Effector memory CD4-positive, alpha-beta T cell (primary cell): ENCODE results near the gene OR51G2.

Source experiments
- DNase-seq, 3 donors: peaks; one replicate each; pipeline ENCODE4 v3.0.0-alpha.2; 2020
- H3K27ac ChIP-seq: 2 replicates; pipeline ENCODE4 v1.7.0; 2013; ENCODE audit warnings: mild to moderate bottlenecking, low read length, moderate library complexity; ENCODE audit not compliant: insufficient read depth, poor library complexity, severe bottlenecking
- H3K27me3 ChIP-seq: replicated peaks from 2 replicates; pipeline ENCODE4 v1.7.0; 2013; ENCODE audit warnings: mild to moderate bottlenecking, low read length; ENCODE audit not compliant: insufficient read depth, control insufficient read depth, poor library complexity, severe bottlenecking
- H3K36me3 ChIP-seq: 2 replicates; pipeline ENCODE4 v1.7.0; 2013; ENCODE audit warnings: mild to moderate bottlenecking, low read length, moderate library complexity; ENCODE audit not compliant: control insufficient read depth, insufficient read depth
- H3K4me1 ChIP-seq: 2 replicates; pipeline ENCODE4 v1.7.0; 2013; ENCODE audit warnings: low read length, mild to moderate bottlenecking; ENCODE audit not compliant: control insufficient read depth, insufficient read depth, poor library complexity, severe bottlenecking
- H3K4me3 ChIP-seq: 2 replicates; pipeline ENCODE4 v1.7.0; 2013; ENCODE audit warnings: low read length, low read depth, mild to moderate bottlenecking; ENCODE audit not compliant: insufficient read depth, poor library complexity, severe bottlenecking
- H3K9me3 ChIP-seq: 2 replicates; pipeline ENCODE4 v1.7.0; 2013; ENCODE audit warnings: mild to moderate bottlenecking, low read length, moderate library complexity; ENCODE audit not compliant: control insufficient read depth

The OR51G2 gene

GRCh38 chr11:4881860-4882500, 37.2 kb downstream of the OR51G2 start, which contains the start of gene OR51T1:
TSS of gene OR51T1 (plus strand) at chr11:4881900. CDS start at chr11:4881900, 0 bp downstream.
- no peak within 1 kb of the TSS for H3K4me3 ChIP-seq
- no peaks in the 10 kb centered on the region for H3K4me1 ChIP-seq
- no peaks in the 10 kb centered on the region for H3K36me3 ChIP-seq
- no peak within 1 kb of the TSS for H3K27ac ChIP-seq
- H3K9me3 ChIP-seq, result no peaks in the 10 kb centered on the region
- DNase-seq, result no peak
- no peaks in the 10 kb centered on the region for H3K27me3 ChIP-seq

GRCh38 chr11:4881188-4881587, 38.0 kb downstream of the OR51G2 start:
- Histone ChIP-seq H3K4me3 (no peak overlapping the region), H3K27ac (no peak overlapping the region), H3K9me3 (no peaks in the 10 kb centered on the region), H3K4me1 (no peaks in the 10 kb centered on the region), H3K27me3 (no peaks in the 10 kb centered on the region), H3K36me3 (no peaks in the 10 kb centered on the region)
- no peak for DNase-seq

- Histone ChIP-seq H3K36me3 (no peaks in the 10 kb centered on the region), H3K27me3 (no peaks in the 10 kb centered on the region), H3K4me3 (no peak overlapping the region), H3K4me1 (no peaks in the 10 kb centered on the region), H3K9me3 (no peaks in the 10 kb centered on the region), H3K27ac (no peak overlapping the region)
- DNase-seq, result no peak
These were observed 53.3 kb downstream of the OR51G2 start for GRCh38 chr11:4865855-4866254.

- DNase-seq, result no peak
- Histone ChIP-seq H3K27ac (no peak overlapping the region), H3K4me1 (no peaks in the 10 kb centered on the region), H3K4me3 (no peak overlapping the region), H3K27me3 (no peaks in the 10 kb centered on the region), H3K9me3 (no peaks in the 10 kb centered on the region), H3K36me3 (no peaks in the 10 kb centered on the region)
These were observed 55.3 kb downstream of the OR51G2 start for GRCh38 chr11:4863876-4864275.
